Measurements from ENCODE around the gene CDK13.

The CDK13 gene

DNA sequence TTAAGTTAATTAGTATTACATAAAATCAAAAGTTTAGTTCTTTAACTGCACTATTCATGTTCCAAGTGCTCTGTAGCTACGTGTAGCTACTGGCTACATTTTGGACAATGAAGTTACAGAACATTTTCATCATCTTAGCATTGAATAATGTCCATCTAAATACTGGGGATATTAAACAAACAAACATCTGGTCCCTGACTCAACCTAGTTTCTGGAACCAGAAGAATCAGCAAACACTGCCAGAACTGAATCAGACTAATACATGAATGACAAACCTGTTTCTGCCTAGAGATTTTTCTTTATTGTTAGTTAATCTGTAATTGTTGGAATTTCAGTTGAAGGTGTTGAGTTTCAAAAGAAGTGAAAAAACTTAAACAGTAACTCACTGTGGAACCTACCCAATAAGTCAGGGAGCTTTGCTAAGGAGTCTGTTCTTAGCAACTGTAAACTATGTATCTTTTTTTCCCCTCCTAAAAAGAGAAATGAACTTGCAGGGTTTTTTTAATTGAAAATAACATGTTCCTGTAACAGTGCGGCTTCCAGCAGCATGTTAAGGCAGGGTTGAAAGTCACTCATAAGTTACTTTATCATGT is 58.3 kb downstream of the CDK13 start:
- no peak overlapping the region for H3K4me3 ChIP-seq (ENCODE audit: low read depth, low read length)
- DNase-seq (ENCODE audit: low read depth), result peak; percentile 77
- TF ChIP-seq, protein P1, sequence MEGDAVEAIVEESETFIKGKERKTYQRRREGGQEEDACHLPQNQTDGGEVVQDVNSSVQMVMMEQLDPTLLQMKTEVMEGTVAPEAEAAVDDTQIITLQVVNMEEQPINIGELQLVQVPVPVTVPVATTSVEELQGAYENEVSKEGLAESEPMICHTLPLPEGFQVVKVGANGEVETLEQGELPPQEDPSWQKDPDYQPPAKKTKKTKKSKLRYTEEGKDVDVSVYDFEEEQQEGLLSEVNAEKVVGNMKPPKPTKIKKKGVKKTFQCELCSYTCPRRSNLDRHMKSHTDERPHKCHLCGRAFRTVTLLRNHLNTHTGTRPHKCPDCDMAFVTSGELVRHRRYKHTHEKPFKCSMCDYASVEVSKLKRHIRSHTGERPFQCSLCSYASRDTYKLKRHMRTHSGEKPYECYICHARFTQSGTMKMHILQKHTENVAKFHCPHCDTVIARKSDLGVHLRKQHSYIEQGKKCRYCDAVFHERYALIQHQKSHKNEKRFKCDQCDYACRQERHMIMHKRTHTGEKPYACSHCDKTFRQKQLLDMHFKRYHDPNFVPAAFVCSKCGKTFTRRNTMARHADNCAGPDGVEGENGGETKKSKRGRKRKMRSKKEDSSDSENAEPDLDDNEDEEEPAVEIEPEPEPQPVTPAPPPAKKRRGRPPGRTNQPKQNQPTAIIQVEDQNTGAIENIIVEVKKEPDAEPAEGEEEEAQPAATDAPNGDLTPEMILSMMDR (conservative IDR thresholded peaks at IDR 0.05; ENCODE audit: low read depth, low read length), result no peak

DNA sequence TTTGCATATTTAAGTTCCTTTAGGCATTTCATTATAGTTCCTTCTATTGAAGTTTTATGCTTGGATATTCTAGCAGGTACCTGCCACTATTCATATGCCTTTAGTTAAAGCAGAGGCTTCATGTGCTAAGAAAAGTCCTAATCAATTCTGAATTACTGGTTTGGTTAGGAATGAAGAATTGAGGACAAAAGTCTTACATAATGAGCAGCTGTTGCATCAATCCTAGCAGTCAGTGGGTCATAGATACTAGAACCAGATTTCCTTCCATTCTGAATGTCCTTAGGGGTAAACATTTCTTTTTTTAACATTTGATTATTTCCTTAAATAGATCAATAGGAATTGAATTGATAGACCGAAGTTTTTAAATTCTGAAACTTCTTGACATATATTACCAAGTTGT is 59.2 kb downstream of the CDK13 start:
- no peak overlapping the region for H3K4me3 ChIP-seq (ENCODE audit: low read depth, low read length)
- peak; percentile 6 for DNase-seq (ENCODE audit: low read depth)
- TF ChIP-seq, protein P1 (conservative IDR thresholded peaks at IDR 0.05; ENCODE audit: low read depth, low read length), result no peak

DNA sequence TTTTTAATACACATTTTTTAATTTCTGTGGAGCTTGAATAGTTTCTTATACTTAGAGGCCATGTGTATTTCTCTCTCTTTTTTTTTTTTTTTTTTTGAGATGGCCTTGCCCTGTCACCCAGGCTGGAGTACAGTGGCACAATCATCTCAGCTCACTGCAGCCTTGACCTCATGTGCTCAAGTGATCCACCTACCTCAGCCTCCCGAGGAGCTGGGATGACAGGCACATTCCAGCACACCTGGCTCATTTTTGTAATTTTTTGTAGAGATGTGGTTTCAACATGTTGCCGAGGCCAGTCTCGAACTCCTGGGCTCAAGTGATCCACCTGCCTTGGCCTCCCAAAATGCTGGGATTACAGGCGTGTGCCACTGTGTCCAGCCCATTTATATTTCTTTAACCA is 64.3 kb downstream of the CDK13 start:
- no peak for DNase-seq (ENCODE audit: low read depth)
- TF ChIP-seq, protein P1 (conservative IDR thresholded peaks at IDR 0.05; ENCODE audit: low read depth, low read length), result no peak

DNA sequence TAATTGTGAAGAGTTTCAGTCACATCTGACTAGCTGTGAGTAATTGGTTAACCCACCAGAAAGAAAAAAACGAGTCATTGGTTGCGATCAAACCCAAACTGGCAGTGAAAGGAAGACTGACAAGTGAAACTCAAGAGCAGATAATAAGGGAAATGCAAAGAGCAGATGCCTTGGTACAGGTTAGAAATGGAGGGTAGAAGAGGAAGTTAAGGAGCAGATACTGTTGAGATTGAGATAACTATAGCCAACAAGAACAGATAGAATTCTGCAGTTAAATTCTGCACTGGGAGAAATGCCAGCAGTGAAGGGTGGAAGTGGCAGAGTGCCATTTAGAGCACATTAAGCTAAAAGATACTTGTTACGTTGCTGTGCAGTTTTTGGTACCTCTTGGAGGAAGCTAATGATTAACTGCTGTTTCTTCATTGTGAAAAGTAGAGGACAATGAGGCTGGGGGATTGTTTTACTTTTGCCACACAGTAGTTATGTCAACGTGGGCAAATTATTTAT is 65.8 kb downstream of the CDK13 start:
- TF ChIP-seq, protein P1 (conservative IDR thresholded peaks at IDR 0.05; ENCODE audit: low read depth, low read length), result no peak
- peak; percentile 59 for DNase-seq (ENCODE audit: low read depth)
- H3K4me3 ChIP-seq (ENCODE audit: low read depth, low read length), result no peak overlapping the region

More for the DNA sequence above, 64.3 kb downstream of the CDK13 start:
- H3K4me3 ChIP-seq (ENCODE audit: low read depth, low read length), result no peak overlapping the region

DNA sequence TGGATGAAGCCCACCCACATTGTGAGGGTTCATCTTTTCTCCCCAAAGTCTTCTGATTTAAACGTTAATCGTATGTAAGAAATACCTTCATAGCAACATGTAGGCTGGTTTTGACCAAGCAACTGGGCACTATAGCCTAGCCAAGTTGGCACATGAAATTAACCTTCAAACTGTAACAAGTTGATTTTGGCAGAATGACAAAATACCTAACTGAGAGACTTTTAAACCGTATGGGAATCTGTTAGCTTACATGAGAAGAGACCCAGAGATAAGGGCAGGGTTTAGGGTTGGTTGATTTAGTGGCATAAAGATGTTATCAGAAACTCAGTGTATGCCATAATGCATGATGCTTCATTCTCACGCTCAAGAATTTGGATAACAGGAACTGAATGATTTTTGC is 69.5 kb downstream of the CDK13 start:
- TF ChIP-seq, protein P1 (conservative IDR thresholded peaks at IDR 0.05; ENCODE audit: low read depth, low read length), result no peak
- no peak overlapping the region for H3K4me3 ChIP-seq (ENCODE audit: low read depth, low read length)
- DNase-seq (ENCODE audit: low read depth), result no peak

DNA sequence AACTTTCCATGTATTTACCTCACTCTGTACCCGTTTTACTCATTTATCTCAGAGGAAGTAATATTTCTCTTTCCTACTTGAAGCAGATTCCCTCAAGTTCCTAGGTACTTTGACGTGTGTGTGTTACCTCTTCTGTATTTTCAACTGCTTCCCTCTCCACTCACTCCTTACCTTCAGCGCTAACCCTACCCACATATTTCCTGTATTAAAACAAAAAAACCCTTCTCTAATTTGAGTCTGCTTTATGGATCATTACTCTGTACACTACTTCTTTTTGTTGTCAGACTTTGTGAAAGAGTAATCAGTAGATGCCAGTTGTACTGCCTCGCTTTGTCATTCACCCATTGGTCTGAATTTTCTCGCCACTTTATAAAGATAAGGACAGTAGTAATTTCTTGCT is 74.0 kb downstream of the CDK13 start:
- no peak for DNase-seq (ENCODE audit: low read depth)
- H3K4me3 ChIP-seq (ENCODE audit: low read depth, low read length), result no peak overlapping the region

More for the DNA sequence above, 74.0 kb downstream of the CDK13 start:
- TF ChIP-seq, protein P1 (conservative IDR thresholded peaks at IDR 0.05; ENCODE audit: low read depth, low read length), result no peak
